ENCODE measurements around the gene ROPN1. TPM values are rescaled to one million over a fixed set of nuclear protein-coding genes. Genes with fewer than 3 reads are reported as not detected.
A peak's percentile ranks its signal among the peaks of the same experiment; 100 is the strongest.
"Not testable (repeated sequence)": the region's sequence is repeated elsewhere in the genome, so short reads cannot be mapped to it uniquely, and the experiment has no call there.

ROPN1 gene
- total RNA-seq, 1 experiment from 2014 or later, result not detected

GRCh38 chr3:124016483-124016882, 24.6 kb upstream of the ROPN1 start:
- DNase-seq (ENCODE audit: low read depth, low spot score); in situ Hi-C loops (cut with HindIII; ENCODE audit: low pct_unique_long_range_greater_than_20kb, low sequenced_read_pairs); BruUV-seq (replicated peaks); H3K4me3 ChIP-seq (ENCODE audit: low read depth in 2 of 2, low read length in 2 of 2); H3K36me3 ChIP-seq (ENCODE audit: control insufficient read depth, insufficient read depth, low read length); H3K4me1 ChIP-seq (ENCODE audit: control insufficient read depth, insufficient read depth, low read length); POLR2A ChIA-PET; H3K27ac ChIP-seq (ENCODE audit: low read length); H3K9me3 ChIP-seq (ENCODE audit: control insufficient read depth, insufficient read depth, low read depth, low read length): not testable (repeated sequence)
- peaks cover 39% of the 10 kb centered on the region for H3K27me3 ChIP-seq (ENCODE audit: control insufficient read depth, insufficient read depth, low read length)
- CTCF ChIA-PET, result interaction anchor here (0.6 kb wide), 1 partner anchor 27 kb away, joined by 4 read pairs; no protein-coding TSS in a partner anchor
- TF ChIP-seq, protein P1, sequence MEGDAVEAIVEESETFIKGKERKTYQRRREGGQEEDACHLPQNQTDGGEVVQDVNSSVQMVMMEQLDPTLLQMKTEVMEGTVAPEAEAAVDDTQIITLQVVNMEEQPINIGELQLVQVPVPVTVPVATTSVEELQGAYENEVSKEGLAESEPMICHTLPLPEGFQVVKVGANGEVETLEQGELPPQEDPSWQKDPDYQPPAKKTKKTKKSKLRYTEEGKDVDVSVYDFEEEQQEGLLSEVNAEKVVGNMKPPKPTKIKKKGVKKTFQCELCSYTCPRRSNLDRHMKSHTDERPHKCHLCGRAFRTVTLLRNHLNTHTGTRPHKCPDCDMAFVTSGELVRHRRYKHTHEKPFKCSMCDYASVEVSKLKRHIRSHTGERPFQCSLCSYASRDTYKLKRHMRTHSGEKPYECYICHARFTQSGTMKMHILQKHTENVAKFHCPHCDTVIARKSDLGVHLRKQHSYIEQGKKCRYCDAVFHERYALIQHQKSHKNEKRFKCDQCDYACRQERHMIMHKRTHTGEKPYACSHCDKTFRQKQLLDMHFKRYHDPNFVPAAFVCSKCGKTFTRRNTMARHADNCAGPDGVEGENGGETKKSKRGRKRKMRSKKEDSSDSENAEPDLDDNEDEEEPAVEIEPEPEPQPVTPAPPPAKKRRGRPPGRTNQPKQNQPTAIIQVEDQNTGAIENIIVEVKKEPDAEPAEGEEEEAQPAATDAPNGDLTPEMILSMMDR (IDR thresholded peaks at IDR 0.05), result peak; percentile 69
- intact Hi-C loops (cut with micrococcal nuclease; ENCODE audit: unreplicated experiment), result loop anchor here (1.0 kb wide), 2 partner anchors 63 to 452 kb away; no protein-coding TSS in a partner anchor
- ATAC-seq, result peak; percentile 98

- intact Hi-C loops (cut with micrococcal nuclease; ENCODE audit: unreplicated experiment) (no loop called here), in situ Hi-C loops (cut with HindIII; ENCODE audit: low pct_unique_long_range_greater_than_20kb, low sequenced_read_pairs) (no loop called here)
- H3K4me1 ChIP-seq (ENCODE audit: control insufficient read depth, insufficient read depth, low read length), result no peaks in the 10 kb centered on the region
- CTCF ChIA-PET, result no interaction called here
- no TSS peak for BruUV-seq (replicated peaks)
- no peak for DNase-seq (ENCODE audit: low read depth, low spot score)
- peaks cover 33% of the 10 kb centered on the region for H3K27me3 ChIP-seq (ENCODE audit: control insufficient read depth, insufficient read depth, low read length)
- H3K27ac ChIP-seq (ENCODE audit: low read length), result no peak overlapping the region
- H3K4me3 ChIP-seq (ENCODE audit: low read depth in 2 of 2, low read length in 2 of 2), result no peak overlapping the region
- POLR2A ChIA-PET, result no interaction called here
- no peaks in the 10 kb centered on the region for H3K9me3 ChIP-seq (ENCODE audit: control insufficient read depth, insufficient read depth, low read depth, low read length)
- H3K36me3 ChIP-seq (ENCODE audit: control insufficient read depth, insufficient read depth, low read length), result no peaks in the 10 kb centered on the region
- ATAC-seq, result no peak
- TF ChIP-seq REST (IDR thresholded peaks at IDR 0.05; ENCODE audit: insufficient read depth in 1 of 2, low read depth in 2 of 2, low read length in 1 of 2), result no peak
- no peak for TF ChIP-seq POLR2AphosphoS5 (IDR thresholded peaks at IDR 0.05; ENCODE audit: low read depth, low read length)
- TF ChIP-seq TCF7L2 (IDR thresholded peaks at IDR 0.05; ENCODE audit: low read depth, low read length), result no peak
- no peak for TF ChIP-seq SIN3A (IDR thresholded peaks at IDR 0.05; ENCODE audit: borderline replicate concordance, insufficient read depth, low read depth, low read length)
- TF ChIP-seq, protein P1 (IDR thresholded peaks at IDR 0.05), result no peak
These were observed 22.5 kb upstream of the ROPN1 start for GRCh38 chr3:124014366-124014942.

DNA sequence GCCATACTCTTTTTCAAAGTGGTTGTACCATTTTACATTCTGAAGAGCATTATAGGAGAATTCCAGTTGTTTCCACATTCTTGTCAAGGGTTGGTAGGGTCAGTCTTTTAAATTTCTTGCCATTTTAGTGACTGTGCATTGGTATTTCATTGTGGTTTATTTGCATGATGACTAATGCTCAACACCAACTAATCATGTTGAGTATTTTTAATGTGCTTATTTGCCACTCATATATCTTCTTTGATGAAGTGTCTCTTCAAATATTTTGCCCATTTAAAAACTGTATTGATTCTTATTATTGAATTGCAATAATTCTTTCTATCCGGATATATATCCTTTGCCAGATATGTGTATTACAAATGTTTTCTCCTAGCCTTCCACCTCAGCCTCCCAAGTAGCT, 16.4 kb upstream of the ROPN1 start:
- H3K27me3 ChIP-seq (ENCODE audit: control insufficient read depth, insufficient read depth, low read length), result peaks cover 12% of the 10 kb centered on the region
- BruUV-seq (replicated peaks); DNase-seq (ENCODE audit: low read depth, low spot score); H3K36me3 ChIP-seq (ENCODE audit: control insufficient read depth, insufficient read depth, low read length); H3K27ac ChIP-seq (ENCODE audit: low read length); intact Hi-C loops (cut with micrococcal nuclease; ENCODE audit: unreplicated experiment); in situ Hi-C loops (cut with HindIII; ENCODE audit: low pct_unique_long_range_greater_than_20kb, low sequenced_read_pairs); H3K9me3 ChIP-seq (ENCODE audit: control insufficient read depth, insufficient read depth, low read depth, low read length); POLR2A ChIA-PET; ATAC-seq; H3K4me1 ChIP-seq (ENCODE audit: control insufficient read depth, insufficient read depth, low read length); CTCF ChIA-PET; H3K4me3 ChIP-seq (ENCODE audit: low read depth in 2 of 2, low read length in 2 of 2): not testable (repeated sequence)

Measured in Panc1 (cell line).